K562 (cell line): ENCODE measurements around the gene BMP2K. TPM values are rescaled to one million over a fixed set of nuclear protein-coding genes. Genes with fewer than 3 reads are reported as not detected.

Source experiments
- ATAC-seq: fragments of 200-7000 bp; cut with Tn5 transposase; 3 replicates; pipeline ENCODE4 v1.9.1; 2020; ENCODE audit warnings: moderate library complexity
- BruUV-seq: library from RNA; stranded (reverse); fragments of 400-500 nt; replicated peaks from 2 replicates; lab custom pipeline; 2021; lab: Mats Ljungman, UMichigan
- CTCF ChIA-PET: fragments of 300-600 bp; formaldehyde crosslinking; extraction: SDS; loops from one replicate; lab custom pipeline; 2021; ENCODE audit warnings: low intra/inter-chr PET ratio; lab: Yijun Ruan, JAX
- POLR2A ChIA-PET: fragments of 300-600, 350-650 bp; sonication (Branson Sonifier 250); formaldehyde crosslinking; extraction: SDS; loops from one replicate; lab custom pipeline; 2021; ENCODE audit warnings: antibody characterized with exemption, inconsistent platforms; lab: Yijun Ruan, JAX
- DNase-seq, 4 experiments: peaks; one replicate each; pipeline versions ENCODE4 v3.0.0 to v3.0.0-alpha.2; 2011 to 2018; ENCODE audit warnings: low spot score in 3 of 4, mixed read lengths in 3 of 4; ENCODE audit errors: extremely low read depth in 1 of 4
- FAIRE-seq: peaks from 2 replicates; lab custom pipeline; 2011; peaks lifted over from hg19 to GRCh38; lab: Jason Lieb, UNC
- H2AFZ ChIP-seq: 2 replicates; pipeline ENCODE4 v1.6.0; 2011; ENCODE audit warnings: low read depth, low read length, control low read depth, inconsistent platforms
- H3K27ac ChIP-seq: fragments of 200-600 bp; 3 replicates; pipeline ENCODE4 v1.8.0; 2011; ENCODE audit warnings: low read depth, mild to moderate bottlenecking, control low read depth, inconsistent platforms, low read length, moderate library complexity, mixed read lengths; ENCODE audit errors: extremely low read depth
- H3K27me3 ChIP-seq, 2 experiments: fragments of 300-600 bp in 1 of 2; 2 replicates in 1 of 2; 3 replicates in 1 of 2; pipeline versions ENCODE4 v1.6.0 to v1.8.0; 2011; ENCODE audit warnings: inconsistent platforms in 2 of 2, low read length in 2 of 2, mild to moderate bottlenecking in 1 of 2, mixed read lengths in 1 of 2, moderate library complexity in 1 of 2; ENCODE audit not compliant: control insufficient read depth in 2 of 2, insufficient read depth in 2 of 2
- H3K36me3 ChIP-seq: fragments of 300-600 bp; 3 replicates; pipeline ENCODE4 v1.8.0; 2011; ENCODE audit warnings: mild to moderate bottlenecking, low read length, inconsistent platforms; ENCODE audit not compliant: control insufficient read depth, insufficient read depth
- H3K4me1 ChIP-seq, 2 experiments: fragments of 200-600 bp in 1 of 2; replicated peaks in 1 of 2; 2 replicates in 1 of 2; 3 replicates in 1 of 2; pipeline versions ENCODE4 v1.5.1 to v1.8.0; 2011; ENCODE audit warnings: inconsistent platforms in 2 of 2, low read length in 2 of 2, mild to moderate bottlenecking in 1 of 2, mixed read lengths in 1 of 2, moderate library complexity in 1 of 2; ENCODE audit not compliant: control insufficient read depth in 2 of 2, insufficient read depth in 2 of 2
- H3K4me2 ChIP-seq: 2 replicates; pipeline ENCODE4 v1.6.1; 2011; ENCODE audit warnings: low read length, control low read depth, inconsistent platforms, mixed read lengths; ENCODE audit not compliant: insufficient read depth
- H3K4me3 ChIP-seq: fragments of 200-600 bp; sonication (generic), shearing (Covaris generic); 2 replicates; pipeline ENCODE4 v1.5.1; 2016; ENCODE audit warnings: control low read depth, inconsistent platforms
- H3K79me2 ChIP-seq: fragments of 200-600 bp; 3 replicates; pipeline ENCODE4 v1.8.0; 2011; ENCODE audit warnings: low read length, inconsistent platforms; ENCODE audit not compliant: control insufficient read depth, insufficient read depth
- H3K9ac ChIP-seq, 2 experiments: 2 replicates each; pipeline versions ENCODE4 v1.6.0 to v1.6.1; 2011; ENCODE audit warnings: low read depth in 2 of 2, low read length in 2 of 2, control low read depth in 1 of 2, inconsistent platforms in 1 of 2, mild to moderate bottlenecking in 1 of 2, mixed read lengths in 1 of 2; ENCODE audit not compliant: insufficient read depth in 1 of 2
- H3K9me1 ChIP-seq: one replicate; pipeline ENCODE4 v1.6.0; 2011; ENCODE audit warnings: inconsistent platforms, mild to moderate bottlenecking, low read length, moderate library complexity; ENCODE audit not compliant: control insufficient read depth, insufficient read depth
- H3K9me3 ChIP-seq: replicated peaks from 2 replicates; pipeline ENCODE4 v1.5.1; 2011; ENCODE audit warnings: low read depth, low read length, inconsistent platforms; ENCODE audit not compliant: control insufficient read depth, insufficient read depth
- H4K20me1 ChIP-seq: replicated peaks from 2 replicates; pipeline ENCODE4 v1.6.1; 2011; ENCODE audit warnings: low read length, inconsistent platforms, mixed read lengths; ENCODE audit not compliant: control insufficient read depth, insufficient read depth
- DNMT1 ChIP-seq: fragments of 450-650 bp; IDR thresholded peaks from 2 replicates; pipeline ENCODE4 v1.6.1; 2016; ENCODE audit warnings: antibody characterized with exemption, mild to moderate bottlenecking
- EWSR1 ChIP-seq: fragments of 450-650 bp; IDR thresholded peaks from 2 replicates; pipeline ENCODE4 v1.6.1; 2018; ENCODE audit warnings: borderline replicate concordance, mild to moderate bottlenecking, low read depth, moderate library complexity; ENCODE audit not compliant: partially characterized antibody
- GATA2 ChIP-seq: sonication (generic); formaldehyde crosslinking; IDR thresholded peaks from 2 replicates; pipeline ENCODE4 v1.4.0; 2020; ENCODE audit warnings: mild to moderate bottlenecking, missing genetic modification reagents
- GTF2E2 ChIP-seq: fragments of 200-800 bp; sonication (Bioruptor generic); IDR thresholded peaks from 2 replicates; pipeline ENCODE4 v1.6.1; 2016; ENCODE audit warnings: missing genetic modification characterization, missing compliant biosample characterization
- HNRNPUL1 ChIP-seq: fragments of 200-400 bp; formaldehyde crosslinking; IDR thresholded peaks from 2 replicates; pipeline ENCODE4 v1.6.1; 2017; ENCODE audit warnings: low read length
- L3MBTL2 ChIP-seq: fragments of 450-650 bp; IDR thresholded peaks from 2 replicates; pipeline ENCODE4 v1.6.1; 2016; ENCODE audit warnings: mild to moderate bottlenecking, moderate library complexity
- NCOA4 ChIP-seq: fragments of 450-650 bp; IDR thresholded peaks from 2 replicates; pipeline ENCODE4 v1.6.1; 2018; ENCODE audit warnings: mild to moderate bottlenecking; ENCODE audit not compliant: partially characterized antibody
- TAF15 ChIP-seq: fragments of 200-400 bp; formaldehyde crosslinking; IDR thresholded peaks from 2 replicates; pipeline ENCODE4 v1.6.1; 2017; ENCODE audit warnings: mild to moderate bottlenecking, low read depth, low read length, moderate library complexity
- ZNF23 ChIP-seq: fragments of 250-450 bp; sonication (Bioruptor Pico); IDR thresholded peaks from 2 replicates; pipeline ENCODE4 v1.4.0; 2020; ENCODE audit warnings: mild to moderate bottlenecking
- ZNF586 ChIP-seq: fragments of 450-650 bp; formaldehyde crosslinking; conservative IDR thresholded peaks from 2 replicates; pipeline ENCODE4 v1.4.0; 2020; ENCODE audit warnings: mild to moderate bottlenecking, moderate library complexity
- WGBS: fragments of 100-300 bp; shearing (Covaris generic); methylation state at CpG from one replicate; pipeline ENCODE4 v1.1.6; 2016; ENCODE audit warnings: low coverage, mixed read lengths; ENCODE audit not compliant: insufficient coverage; ENCODE audit errors: missing lambda C conversion rate; 5-methylcytosine and 5-hydroxymethylcytosine counted together
- in situ Hi-C: fragments of 300-500 bp; cut with MboI; formaldehyde crosslinking; loops from 4 replicates; pipeline ENCODE4 v1.15.0; 2018; ENCODE audit warnings: inconsistent platforms, mixed read lengths
- intact Hi-C: fragments of 100-400 bp; cut with micrococcal nuclease; formaldehyde crosslinking; loops from 2 replicates; pipeline ENCODE4 v1.14.2; 2022
- polyA plus RNA-seq, 8 experiments: library from polyadenylated mRNA; depleted of rRNA in 4 of 8; stranded (reverse) in 5 of 8; unstranded in 3 of 8; fragments of >200 nt; fragmentation: Nextera tagmentation in 2 of 8; fragmentation: Illumina TruSeq in 1 of 8; extraction: Ambion mirVana in 2 of 8; extraction: Trizol in 1 of 8; gene quantifications; 2 replicates each; pipeline versions ENCODE4 v1.2.1 to v1.2.3, GENCODE V29; 2011 to 2014; ENCODE audit warnings: inconsistent platforms in 1 of 8, missing spikeins in 1 of 8
- total RNA-seq, 7 experiments: library from RNA; depleted of rRNA in 6 of 7; stranded (reverse); fragments of >200 nt in 6 of 7; fragmentation: Illumina TruSeq in 2 of 7; extraction: Trizol in 2 of 7; gene quantifications; 2 replicates each; pipeline versions ENCODE4 v1.2.1 to v1.2.3, GENCODE V29; 2011 to 2021; ENCODE audit warnings: low replicate concordance in 1 of 7
- TF ChIP-seq, protein P1 (sequence below): fragments of 250-450 bp; sonication (Bioruptor Pico); IDR thresholded peaks from 2 replicates; pipeline ENCODE4 v1.5.1; 2021; ENCODE audit warnings: mild to moderate bottlenecking
- TF ChIP-seq, protein P2 (sequence below): fragments of 450-650 bp; IDR thresholded peaks from 2 replicates; pipeline ENCODE4 v1.6.1; 2014; ENCODE audit warnings: low read depth, mild to moderate bottlenecking, moderate library complexity, borderline replicate concordance

The BMP2K gene
- total and polyA plus RNA-seq, 9 of the 15 experiments (the other 6 are each of a cell fraction or from before 2014, with no cell fraction given), result 17.0 to 217 (median 104) TPM

DNA sequence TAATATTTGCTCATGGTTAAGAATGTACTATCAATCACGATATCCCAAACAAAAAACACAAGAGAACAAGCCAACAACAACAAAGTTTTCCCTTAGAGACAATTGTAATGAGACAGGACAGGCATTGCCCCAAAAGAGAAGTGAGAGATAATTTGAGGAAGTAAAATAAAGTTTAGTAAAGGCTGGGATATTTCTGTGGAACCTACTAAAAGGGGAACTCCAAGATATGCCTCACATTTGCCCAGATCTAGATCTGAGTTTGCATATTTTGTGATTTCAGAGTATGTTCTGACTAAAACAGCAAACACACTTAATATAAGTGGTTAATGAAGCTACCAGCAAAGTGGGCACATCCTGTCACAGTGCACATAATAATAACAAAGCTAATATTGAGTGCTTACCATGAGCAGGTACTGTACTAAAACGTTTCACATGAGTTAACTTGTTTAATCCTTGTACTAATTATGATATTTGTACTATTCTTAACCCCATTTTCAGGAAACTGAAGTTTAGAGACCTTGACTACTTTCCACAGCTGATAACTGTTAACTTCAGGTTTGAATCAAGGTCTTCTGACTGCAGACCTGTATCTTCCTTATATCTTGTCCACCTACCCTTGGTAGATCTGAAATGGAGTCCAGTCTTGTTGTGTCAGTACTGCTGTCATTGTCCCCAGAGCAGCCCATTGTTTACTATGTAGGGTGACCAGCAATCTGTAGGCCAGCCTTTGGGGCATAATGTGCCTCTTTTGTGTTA lies 26.0 kb upstream of the BMP2K start (continued):
- no peak for TF ChIP-seq GTF2E2 (tag)

- H3K36me3 ChIP-seq, result no peaks in the 10 kb centered on the region
- no peak for FAIRE-seq
- no peak overlapping the region for H3K4me2 ChIP-seq
- no TSS peak for BruUV-seq
- H3K4me3 ChIP-seq, result no peak overlapping the region
- no peaks in the 10 kb centered on the region for H3K9me1 ChIP-seq
- no peak overlapping the region for H3K9ac ChIP-seq
- H2AFZ ChIP-seq, result peak overlapping the region; percentile 52
- peaks cover 0 to 14% of the 10 kb centered on the region in 2 experiments; a peak in 3 of 5 replicates for H3K4me1 ChIP-seq
- POLR2A ChIA-PET, result interaction anchor here (0.6 kb wide), 1 partner anchor 55 kb away, joined by 4 read pairs; no protein-coding TSS in a partner anchor
- H3K27me3 ChIP-seq, result no peaks in the 10 kb centered on the region
- intact Hi-C loops (no loop called here), in situ Hi-C loops (no loop called here)
- H3K79me2 ChIP-seq, result no peaks in the 10 kb centered on the region
- no peak overlapping the region for H3K27ac ChIP-seq
- no peaks in the 10 kb centered on the region for H4K20me1 ChIP-seq
- H3K9me3 ChIP-seq, result no peaks in the 10 kb centered on the region
- no peak for ATAC-seq
- TF ChIP-seq L3MBTL2 (no peak), NCOA4 (no peak), TAF15 (no peak), HNRNPUL1 (no peak), DNMT1 (no peak), ZNF23 (CRISPR knock-in tag) (no peak), GATA2 (CRISPR knock-in tag) (no peak), ZNF586 (CRISPR knock-in tag) (no peak), EWSR1 (no peak)
- TF ChIP-seq, protein P1, sequence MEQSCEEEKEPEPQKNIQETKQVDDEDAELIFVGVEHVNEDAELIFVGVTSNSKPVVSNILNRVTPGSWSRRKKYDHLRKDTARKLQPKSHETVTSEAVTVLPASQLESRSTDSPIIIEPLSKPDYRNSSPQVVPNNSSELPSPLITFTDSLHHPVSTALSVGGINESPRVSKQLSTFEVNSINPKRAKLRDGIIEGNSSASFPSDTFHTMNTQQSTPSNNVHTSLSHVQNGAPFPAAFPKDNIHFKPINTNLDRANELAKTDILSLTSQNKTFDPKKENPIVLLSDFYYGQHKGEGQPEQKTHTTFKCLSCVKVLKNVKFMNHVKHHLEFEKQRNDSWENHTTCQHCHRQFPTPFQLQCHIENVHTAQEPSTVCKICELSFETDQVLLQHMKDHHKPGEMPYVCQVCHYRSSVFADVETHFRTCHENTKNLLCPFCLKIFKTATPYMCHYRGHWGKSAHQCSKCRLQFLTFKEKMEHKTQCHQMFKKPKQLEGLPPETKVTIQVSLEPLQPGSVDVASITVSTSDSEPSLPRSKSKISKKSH (CRISPR knock-in tag), result no peak
- TF ChIP-seq, protein P2, sequence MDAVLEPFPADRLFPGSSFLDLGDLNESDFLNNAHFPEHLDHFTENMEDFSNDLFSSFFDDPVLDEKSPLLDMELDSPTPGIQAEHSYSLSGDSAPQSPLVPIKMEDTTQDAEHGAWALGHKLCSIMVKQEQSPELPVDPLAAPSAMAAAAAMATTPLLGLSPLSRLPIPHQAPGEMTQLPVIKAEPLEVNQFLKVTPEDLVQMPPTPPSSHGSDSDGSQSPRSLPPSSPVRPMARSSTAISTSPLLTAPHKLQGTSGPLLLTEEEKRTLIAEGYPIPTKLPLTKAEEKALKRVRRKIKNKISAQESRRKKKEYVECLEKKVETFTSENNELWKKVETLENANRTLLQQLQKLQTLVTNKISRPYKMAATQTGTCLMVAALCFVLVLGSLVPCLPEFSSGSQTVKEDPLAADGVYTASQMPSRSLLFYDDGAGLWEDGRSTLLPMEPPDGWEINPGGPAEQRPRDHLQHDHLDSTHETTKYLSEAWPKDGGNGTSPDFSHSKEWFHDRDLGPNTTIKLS, result no peak
- TF ChIP-seq, all 486 proteins: peak for 0
- CTCF ChIA-PET, result no interaction called here
- 81% methylated on average over 2 of the region's 2 CpGs for WGBS
- DNase-seq, result no peak
Measured at GRCh38 chr4:78753091-78753490, 23.1 kb upstream of the BMP2K start.
